Measurements from ENCODE around the gene IPCEF1.

DNA sequence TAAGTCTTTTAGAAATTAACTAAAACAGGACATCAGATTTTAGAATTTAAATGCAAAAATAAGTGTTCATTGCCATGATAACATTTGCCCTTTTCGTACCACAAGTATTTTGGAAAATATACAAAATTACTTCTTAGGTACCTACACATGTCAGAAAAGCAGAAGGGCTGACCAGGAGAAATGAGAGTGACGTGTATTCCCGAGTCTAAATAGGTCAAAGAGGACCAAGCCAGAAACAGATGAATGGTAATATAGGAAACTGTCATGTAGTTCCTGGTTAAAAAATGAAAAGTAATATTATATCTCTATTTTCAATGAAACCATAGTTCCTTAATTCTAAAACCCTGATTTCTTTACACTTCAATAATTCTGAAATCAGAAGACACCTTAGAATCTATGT is 126.2 kb downstream of the IPCEF1 start:
- TF ChIP-seq EZH2 (IDR thresholded peaks at IDR 0.05; ENCODE audit: insufficient read depth, poor library complexity, severe bottlenecking) (no peak), EZH2phosphoT487 (IDR thresholded peaks at IDR 0.05; ENCODE audit: insufficient read depth, low read depth) (no peak)

Measured in GM23248 (cell line).